PC-9 (cell line): ENCODE data around the gene ATG10.

Experiments
- EZH2 ChIP-seq: fragments of 200-600 bp; sonication (generic); IDR thresholded peaks from 2 replicates; pipeline ENCODE4 v1.8.0; 2017; ENCODE audit warnings: antibody characterized with exemption, low read depth
- TF ChIP-seq, protein P1 (sequence below): fragments of 200-600 bp; sonication (generic); conservative IDR thresholded peaks from 2 replicates; pipeline ENCODE4 v1.6.1; 2017; ENCODE audit warnings: mixed run types, antibody characterized with exemption, mild to moderate bottlenecking, moderate library complexity

DNA sequence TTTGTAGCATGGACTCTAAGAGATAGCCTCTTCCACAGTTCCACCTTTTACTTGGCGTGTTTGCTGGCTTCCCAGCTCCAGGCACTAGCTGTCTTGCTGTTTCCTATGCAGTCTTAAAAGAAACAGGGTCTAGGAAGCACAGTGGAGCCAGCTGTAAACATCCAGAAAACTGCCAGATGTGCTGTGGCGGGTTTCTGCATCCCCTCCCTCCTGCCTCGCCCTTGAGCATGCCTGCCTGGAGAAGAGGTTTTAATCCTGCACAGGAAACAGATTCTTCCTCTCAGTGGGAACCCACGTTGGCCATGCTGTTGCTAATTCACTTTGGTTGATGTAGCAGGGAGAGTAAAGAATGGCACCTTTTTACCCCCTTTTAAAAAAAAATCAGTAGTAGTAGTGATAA, 185.1 kb downstream of the ATG10 start:
- TF ChIP-seq, protein P1, sequence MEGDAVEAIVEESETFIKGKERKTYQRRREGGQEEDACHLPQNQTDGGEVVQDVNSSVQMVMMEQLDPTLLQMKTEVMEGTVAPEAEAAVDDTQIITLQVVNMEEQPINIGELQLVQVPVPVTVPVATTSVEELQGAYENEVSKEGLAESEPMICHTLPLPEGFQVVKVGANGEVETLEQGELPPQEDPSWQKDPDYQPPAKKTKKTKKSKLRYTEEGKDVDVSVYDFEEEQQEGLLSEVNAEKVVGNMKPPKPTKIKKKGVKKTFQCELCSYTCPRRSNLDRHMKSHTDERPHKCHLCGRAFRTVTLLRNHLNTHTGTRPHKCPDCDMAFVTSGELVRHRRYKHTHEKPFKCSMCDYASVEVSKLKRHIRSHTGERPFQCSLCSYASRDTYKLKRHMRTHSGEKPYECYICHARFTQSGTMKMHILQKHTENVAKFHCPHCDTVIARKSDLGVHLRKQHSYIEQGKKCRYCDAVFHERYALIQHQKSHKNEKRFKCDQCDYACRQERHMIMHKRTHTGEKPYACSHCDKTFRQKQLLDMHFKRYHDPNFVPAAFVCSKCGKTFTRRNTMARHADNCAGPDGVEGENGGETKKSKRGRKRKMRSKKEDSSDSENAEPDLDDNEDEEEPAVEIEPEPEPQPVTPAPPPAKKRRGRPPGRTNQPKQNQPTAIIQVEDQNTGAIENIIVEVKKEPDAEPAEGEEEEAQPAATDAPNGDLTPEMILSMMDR = no peak
- TF ChIP-seq EZH2 = no peak
